ENCODE data around the gene NHSL1. TPM values are rescaled to one million over a fixed set of nuclear protein-coding genes. Genes with fewer than 3 reads are reported as not detected.

Gene NHSL1
- total and polyA plus RNA-seq, 2 of the 8 experiments (the other 6 are each of a cell fraction or from before 2014, with no cell fraction given): 7.2 to 32.4 TPM

DNA sequence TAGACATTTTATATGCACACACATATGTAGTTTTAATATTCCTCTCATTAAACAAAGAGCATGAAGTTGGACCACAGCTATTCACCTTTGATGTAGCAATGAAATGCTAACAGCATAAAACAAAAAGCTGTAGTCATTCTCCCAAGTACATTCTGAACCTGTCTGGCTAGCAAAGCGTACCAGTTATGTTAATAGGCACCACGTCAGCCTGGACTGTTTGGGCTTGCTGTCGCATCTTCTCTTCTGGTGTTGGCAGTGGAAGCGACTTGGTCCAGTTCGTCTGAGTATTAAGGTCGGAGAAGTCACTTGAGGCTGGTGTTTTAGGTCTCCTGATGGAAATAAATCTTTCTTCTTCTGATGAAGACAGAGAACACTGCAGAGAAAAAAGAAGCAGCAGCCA lies 52.5 kb downstream of the NHSL1 start (continued):
- TF ChIP-seq KDM5A (IDR thresholded peaks at IDR 0.05; ENCODE audit: low read length): no peak
- TF ChIP-seq RBBP5 (IDR thresholded peaks at IDR 0.05; ENCODE audit: borderline replicate concordance, low read depth, low read length): no peak
- no peak for TF ChIP-seq SUZ12 (IDR thresholded peaks at IDR 0.05; ENCODE audit: low read length)
